GM15510 (cell line): ENCODE data around the gene ORAI3.

Source experiments
- POLR2A ChIP-seq: IDR thresholded peaks from 3 replicates; pipeline ENCODE4 v1.6.1; 2011; ENCODE audit warnings: borderline replicate concordance; ENCODE audit not compliant: insufficient read length; ENCODE audit errors: extremely low read depth

Gene ORAI3

DNA sequence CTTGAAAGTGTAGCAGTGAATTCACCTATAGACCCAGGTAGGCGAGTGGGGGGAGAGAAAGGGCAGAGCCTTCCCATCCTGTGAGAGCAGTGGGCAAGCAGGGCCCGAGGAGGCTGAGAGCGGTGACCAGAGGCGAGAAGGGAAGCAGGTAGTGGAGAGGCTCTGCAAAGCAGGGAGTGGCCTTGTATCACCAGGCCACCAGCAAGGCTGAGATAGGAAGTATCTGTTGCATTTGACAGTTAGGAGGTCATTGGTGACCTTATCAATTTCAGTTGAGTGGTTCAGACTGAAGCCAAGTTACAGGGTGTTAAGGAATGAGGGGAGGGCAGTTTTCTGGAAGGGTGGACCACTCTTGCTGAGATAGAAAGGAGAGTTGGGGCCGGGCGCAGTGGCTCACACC is 25.5 kb downstream of the ORAI3 start:
- no peak for TF ChIP-seq POLR2A

DNA sequence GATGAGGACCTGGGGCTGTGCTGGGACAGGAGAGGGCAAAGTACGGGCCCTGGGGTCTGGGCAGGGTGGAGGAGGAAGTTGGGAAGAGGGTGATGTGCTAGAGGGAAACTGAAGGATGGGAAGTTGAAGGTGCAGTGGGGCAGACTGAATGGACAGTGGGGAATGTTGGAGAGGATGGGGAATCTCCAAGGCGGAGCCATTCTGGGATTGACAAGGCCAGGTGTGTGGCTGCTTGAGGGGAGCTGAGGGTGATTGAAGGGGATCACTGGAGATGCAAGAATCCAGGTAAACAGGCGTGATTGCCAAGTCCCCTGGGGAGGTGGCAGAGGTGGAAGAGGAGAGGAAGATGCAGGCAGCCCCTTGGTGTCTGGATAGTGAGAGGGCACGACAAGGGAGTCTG is 27.6 kb downstream of the ORAI3 start:
- TF ChIP-seq POLR2A, result no peak

GRCh38 chr16:30977502-30977901 is 28.6 kb downstream of the ORAI3 start:
- no peak for TF ChIP-seq POLR2A

DNA sequence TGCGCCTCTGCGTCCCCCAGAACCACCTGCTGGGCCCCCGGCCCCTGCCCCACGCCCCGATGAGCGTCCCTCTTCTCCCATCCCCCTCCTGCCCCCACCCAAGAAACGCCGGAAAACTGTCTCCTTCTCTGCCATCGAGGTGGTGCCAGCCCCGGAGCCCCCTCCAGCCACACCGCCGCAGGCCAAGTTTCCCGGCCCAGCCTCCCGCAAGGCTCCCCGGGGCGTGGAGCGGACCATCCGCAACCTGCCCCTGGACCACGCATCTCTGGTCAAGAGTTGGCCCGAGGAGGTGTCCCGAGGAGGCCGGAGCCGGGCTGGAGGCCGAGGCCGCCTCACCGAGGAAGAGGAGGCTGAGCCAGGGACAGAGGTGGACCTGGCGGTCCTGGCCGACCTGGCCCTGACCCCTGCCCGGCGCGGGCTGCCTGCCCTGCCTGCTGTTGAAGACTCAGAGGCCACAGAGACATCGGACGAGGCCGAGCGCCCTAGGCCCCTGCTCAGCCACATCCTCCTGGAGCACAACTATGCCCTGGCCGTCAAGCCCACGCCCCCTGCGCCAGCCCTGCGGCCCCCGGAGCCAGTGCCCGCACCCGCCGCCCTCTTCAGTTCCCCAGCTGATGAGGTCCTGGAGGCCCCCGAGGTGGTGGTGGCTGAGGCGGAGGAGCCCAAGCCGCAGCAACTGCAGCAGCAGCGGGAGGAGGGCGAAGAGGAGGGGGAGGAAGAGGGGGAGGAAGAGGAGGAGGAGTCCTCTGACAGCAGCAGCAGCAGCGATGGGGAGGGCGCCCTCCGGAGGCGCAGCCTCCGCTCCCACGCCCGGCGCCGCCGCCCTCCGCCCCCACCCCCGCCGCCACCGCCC is 30.5 kb downstream of the ORAI3 start:
- no peak for TF ChIP-seq POLR2A

GRCh38 chr16:30980023-30980371 is 31.1 kb downstream of the ORAI3 start:
- TF ChIP-seq POLR2A, result no peak

DNA sequence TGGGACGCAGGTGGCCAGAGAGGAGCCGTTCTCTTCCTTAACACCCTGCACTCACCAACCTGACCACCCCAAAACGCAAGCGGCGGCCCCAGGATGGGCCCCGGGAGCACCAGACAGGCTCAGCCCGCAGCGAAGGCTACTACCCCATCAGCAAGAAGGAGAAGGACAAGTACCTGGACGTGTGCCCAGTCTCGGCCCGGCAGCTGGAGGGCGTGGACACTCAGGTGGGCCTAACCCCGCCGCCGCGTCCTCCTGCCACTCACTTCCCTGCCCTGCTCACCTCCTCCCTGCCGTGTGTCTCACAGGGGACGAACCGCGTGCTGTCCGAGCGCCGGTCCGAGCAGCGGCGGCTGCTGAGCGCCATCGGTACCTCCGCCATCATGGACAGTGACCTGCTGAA is 31.6 kb downstream of the ORAI3 start:
- no peak for TF ChIP-seq POLR2A

GRCh38 chr16:30980959-30981358 is 32.1 kb downstream of the ORAI3 start:
- no peak for TF ChIP-seq POLR2A

DNA sequence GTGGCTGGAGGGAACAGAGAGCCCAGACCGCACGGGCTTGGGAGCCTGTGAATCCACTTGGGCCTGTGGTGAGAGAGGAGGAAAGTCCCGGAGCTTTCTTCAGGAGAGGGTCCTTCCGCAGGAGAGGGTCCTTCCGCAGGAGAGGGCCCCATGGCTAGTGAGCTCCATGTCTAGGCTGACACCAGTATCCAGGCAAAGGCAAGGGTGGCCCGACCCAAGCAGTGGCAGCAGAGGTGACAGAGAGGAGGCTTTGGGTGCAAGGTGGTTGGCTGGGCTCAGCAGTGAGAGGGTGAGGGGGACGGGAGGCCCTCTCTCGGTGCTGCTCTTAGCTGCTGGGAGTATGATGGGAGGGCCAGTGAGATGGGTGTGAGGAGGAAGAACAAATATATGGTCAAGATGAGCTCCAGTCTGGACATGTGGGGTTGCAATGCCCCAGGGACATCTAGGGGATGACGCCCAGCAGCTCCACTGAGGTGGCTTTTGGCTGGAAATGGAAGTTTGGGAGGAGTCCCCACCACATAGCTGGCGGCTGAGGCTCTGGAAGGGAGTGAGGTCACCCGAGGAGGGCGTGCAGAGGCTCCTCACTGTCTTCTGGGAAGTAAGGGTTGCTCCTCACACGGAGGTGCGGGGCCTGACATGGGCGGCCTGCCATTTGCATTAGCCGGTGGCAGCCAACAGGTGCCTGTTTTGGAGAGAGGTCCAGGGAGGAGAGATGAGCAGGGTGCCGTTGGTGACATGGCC is 33.9 kb downstream of the ORAI3 start:
- no peak for TF ChIP-seq POLR2A

GRCh38 chr16:30983289-30983889 is 34.5 kb downstream of the ORAI3 start:
- no peak for TF ChIP-seq POLR2A

GRCh38 chr16:30983898-30984610 is 35.2 kb downstream of the ORAI3 start:
- TF ChIP-seq POLR2A, result no peak

GRCh38 chr16:30984669-30985400 is 36.0 kb downstream of the ORAI3 start, which contains the start of gene HSD3B7:
Gene HSD3B7 (plus strand): TSS chr16:30985207. CDS start chr16:30985659, 452 bp downstream.
- TF ChIP-seq POLR2A, result no peak

GRCh38 chr16:30985401-30986128 is 36.7 kb downstream of the ORAI3 start:
- TF ChIP-seq POLR2A, result no peak

GRCh38 chr16:30986129-30986991 is 37.5 kb downstream of the ORAI3 start:
- TF ChIP-seq POLR2A, result no peak
